Keratinocyte (primary cell): Measurements from ENCODE around the gene STKLD1. TPM values are rescaled to one million over a fixed set of nuclear protein-coding genes. Genes with fewer than 3 reads are reported as not detected.

Experiments used
- DNase-seq: peaks from one replicate; pipeline ENCODE4 v3.0.0-alpha.2; 2011; ENCODE audit warnings: low read depth, missing footprints, low spot score
- FAIRE-seq: peaks from 2 replicates; lab custom pipeline; 2011; peaks lifted over from hg19 to GRCh38; lab: Jason Lieb, UNC
- H2AFZ ChIP-seq: 2 replicates; pipeline ENCODE4 v1.6.0; 2012; ENCODE audit warnings: low read length, control low read depth, inconsistent platforms; ENCODE audit not compliant: control insufficient read depth
- H3K27ac ChIP-seq: 2 replicates; pipeline ENCODE4 v1.5.1; 2011; ENCODE audit warnings: low read length; ENCODE audit not compliant: control insufficient read depth, insufficient read depth
- H3K27me3 ChIP-seq: 3 replicates; pipeline ENCODE4 v1.6.0; 2011; ENCODE audit warnings: low read length; ENCODE audit not compliant: control insufficient read depth, insufficient read depth; ENCODE audit errors: extremely low read depth
- H3K36me3 ChIP-seq, 2 experiments: 2 replicates in 1 of 2; 3 replicates in 1 of 2; pipeline ENCODE4 v1.5.1; 2011; ENCODE audit warnings: low read length in 2 of 2, mild to moderate bottlenecking in 1 of 2; ENCODE audit not compliant: control insufficient read depth in 2 of 2, insufficient read depth in 2 of 2; ENCODE audit errors: extremely low read depth in 1 of 2
- H3K4me1 ChIP-seq: 3 replicates; pipeline ENCODE4 v1.5.1; 2011; ENCODE audit warnings: low read length; ENCODE audit not compliant: control insufficient read depth, insufficient read depth; ENCODE audit errors: extremely low read depth
- H3K4me2 ChIP-seq: 3 replicates; pipeline ENCODE4 v1.6.0; 2011; ENCODE audit warnings: low read depth, low read length; ENCODE audit not compliant: control insufficient read depth, insufficient read depth; ENCODE audit errors: extremely low read depth
- H3K4me3 ChIP-seq, 3 experiments: fragments of 200-600 bp in 1 of 3; sonication (generic) in 1 of 3; 2 replicates in 2 of 3; 3 replicates in 1 of 3; pipeline ENCODE4 v1.5.1; 2011 to 2016; ENCODE audit warnings: low read length in 3 of 3, mild to moderate bottlenecking in 3 of 3, control low read depth in 2 of 3, inconsistent platforms in 1 of 3, low read depth in 1 of 3, mixed read lengths in 1 of 3, mixed run types in 1 of 3, moderate library complexity in 1 of 3; ENCODE audit not compliant: control insufficient read depth in 2 of 3, insufficient read depth in 2 of 3; ENCODE audit errors: extremely low read depth in 1 of 3
- H3K79me2 ChIP-seq: 2 replicates; pipeline ENCODE4 v1.6.0; 2012; ENCODE audit warnings: low read length; ENCODE audit not compliant: control insufficient read depth, insufficient read depth
- H3K9ac ChIP-seq: 3 replicates; pipeline ENCODE4 v1.6.0; 2011; ENCODE audit warnings: low read length; ENCODE audit not compliant: control insufficient read depth, insufficient read depth; ENCODE audit errors: extremely low read depth
- H3K9me1 ChIP-seq: 3 replicates; pipeline ENCODE4 v1.6.0; 2011; ENCODE audit warnings: low read length; ENCODE audit not compliant: control insufficient read depth, insufficient read depth; ENCODE audit errors: extremely low read depth
- H3K9me3 ChIP-seq: 2 replicates; pipeline ENCODE4 v1.5.1; 2012; ENCODE audit warnings: low read depth, low read length; ENCODE audit not compliant: control insufficient read depth
- H4K20me1 ChIP-seq: 3 replicates; pipeline ENCODE4 v1.6.0; 2011; ENCODE audit warnings: low read length; ENCODE audit not compliant: control insufficient read depth, insufficient read depth; ENCODE audit errors: extremely low read depth
- CTCF ChIP-seq, 3 experiments: IDR thresholded peaks in 1 of 3; conservative IDR thresholded peaks in 1 of 3; optimal IDR thresholded peaks in 1 of 3; 2 replicates in 2 of 3; 3 replicates in 1 of 3; pipeline versions ENCODE3 to v1.5.1; 2011; ENCODE audit warnings: low read length in 3 of 3, mild to moderate bottlenecking in 3 of 3, moderate library complexity in 2 of 3, control low read depth in 1 of 3, inconsistent platforms in 1 of 3; ENCODE audit not compliant: insufficient read depth in 2 of 3; ENCODE audit errors: extremely low read depth in 1 of 3
- EZH2 ChIP-seq: IDR thresholded peaks from one replicate; pipeline ENCODE4 v1.6.1; 2012; ENCODE audit warnings: inconsistent platforms, mild to moderate bottlenecking, low read length, moderate library complexity
- dilution Hi-C: fragments of 300-500 bp; cut with MboI; formaldehyde crosslinking; loops from one replicate; pipeline ENCODE4 v1.7.0; 2020; ENCODE audit warnings: low sequenced_read_pairs; ENCODE audit not compliant: extremely low pct_ligation_motif_present
- polyA plus RNA-seq, 5 experiments: library from polyadenylated mRNA; depleted of rRNA in 3 of 5; stranded (reverse) in 3 of 5; stranded (forward) in 1 of 5; unstranded in 1 of 5; fragments of >200 nt; gene quantifications; 1 replicate in 1 of 5; 2 replicates in 3 of 5; 3 replicates in 1 of 5; pipeline versions ENCODE4 v1.2.1 to v1.2.3, GENCODE V29; 2011 to 2012; ENCODE audit warnings: missing spikeins in 2 of 5, low read depth in 1 of 5, low replicate concordance in 1 of 5

The STKLD1 gene
- polyA plus RNA-seq, 1 donor (not counting 4 experiments of a cell fraction or from before 2014, with no cell fraction given) = 0.77 TPM

- no peaks in the 10 kb centered on the region for H3K79me2 ChIP-seq
- H4K20me1 ChIP-seq = no peaks in the 10 kb centered on the region
- no peak overlapping the region for H3K4me3 ChIP-seq
- no peak overlapping the region for H3K9ac ChIP-seq
- TF ChIP-seq EZH2 (no peak), CTCF (optimal IDR thresholded peaks at IDR 0.05 in 1 of 3, IDR thresholded peaks at IDR 0.05 in 1 of 3, conservative IDR thresholded peaks at IDR 0.05 in 1 of 3; ENCODE audit: extremely low read depth in 1 of 3, insufficient read depth in 2 of 3, low read length in 3 of 3) (no peak)
- dilution Hi-C loops = no loop called here
- H2AFZ ChIP-seq = no peak overlapping the region
- DNase-seq = no peak
- H3K4me2 ChIP-seq = no peak overlapping the region
- H3K9me3 ChIP-seq = no peaks in the 10 kb centered on the region
- peaks cover 7% of the 10 kb centered on the region for H3K4me1 ChIP-seq
- H3K36me3 ChIP-seq = no peaks in the 10 kb centered on the region
- H3K27me3 ChIP-seq = peaks cover 14% of the 10 kb centered on the region
- no peak for FAIRE-seq
- H3K27ac ChIP-seq = no peak overlapping the region
- no peaks in the 10 kb centered on the region for H3K9me1 ChIP-seq
Observed at GRCh38 chr9:133423216-133423615, 47.0 kb downstream of the STKLD1 start.

- H3K4me1 ChIP-seq = no peaks in the 10 kb centered on the region
- H2AFZ ChIP-seq = no peak overlapping the region
- H3K27ac ChIP-seq = no peak overlapping the region
- no peak overlapping the region for H3K4me3 ChIP-seq
- no peak for DNase-seq
- dilution Hi-C loops = no loop called here
- no peaks in the 10 kb centered on the region for H3K36me3 ChIP-seq
- H3K9me3 ChIP-seq = no peaks in the 10 kb centered on the region
- no peaks in the 10 kb centered on the region for H3K9me1 ChIP-seq
- H3K27me3 ChIP-seq = peaks cover 16% of the 10 kb centered on the region
- no peak overlapping the region for H3K9ac ChIP-seq
- TF ChIP-seq CTCF (optimal IDR thresholded peaks at IDR 0.05 in 1 of 3, IDR thresholded peaks at IDR 0.05 in 1 of 3, conservative IDR thresholded peaks at IDR 0.05 in 1 of 3; ENCODE audit: extremely low read depth in 1 of 3, insufficient read depth in 2 of 3, low read length in 3 of 3) = no peak
- no peak for TF ChIP-seq EZH2
- H4K20me1 ChIP-seq = no peaks in the 10 kb centered on the region
- H3K4me2 ChIP-seq = no peak overlapping the region
- no peaks in the 10 kb centered on the region for H3K79me2 ChIP-seq
- no peak for FAIRE-seq
Observed at GRCh38 chr9:133424187-133424586, 48.0 kb downstream of the STKLD1 start.
